Ureter (tissue), 1 donor: Measurements from ENCODE around the gene ENOSF1. TPM values are rescaled to one million over a fixed set of nuclear protein-coding genes. Genes with fewer than 3 reads are reported as not detected.
A peak's percentile ranks its signal among the peaks of the same experiment; 100 is the strongest.
"Not testable (repeated sequence)": the region's sequence is repeated elsewhere in the genome, so short reads cannot be mapped to it uniquely, and the experiment has no call there.

ENCODE experiments used
- DNase-seq: peaks from one replicate; pipeline ENCODE4 v3.0.0-alpha.2; 2020; ENCODE audit warnings: low spot score
- total RNA-seq: library from RNA; stranded (reverse); gene quantifications from one replicate; pipeline ENCODE4 v1.2.4, GENCODE V29; 2023
- donor health status: DM: yes; HTN: yes; CAD: no.

The ENOSF1 gene, protein sequence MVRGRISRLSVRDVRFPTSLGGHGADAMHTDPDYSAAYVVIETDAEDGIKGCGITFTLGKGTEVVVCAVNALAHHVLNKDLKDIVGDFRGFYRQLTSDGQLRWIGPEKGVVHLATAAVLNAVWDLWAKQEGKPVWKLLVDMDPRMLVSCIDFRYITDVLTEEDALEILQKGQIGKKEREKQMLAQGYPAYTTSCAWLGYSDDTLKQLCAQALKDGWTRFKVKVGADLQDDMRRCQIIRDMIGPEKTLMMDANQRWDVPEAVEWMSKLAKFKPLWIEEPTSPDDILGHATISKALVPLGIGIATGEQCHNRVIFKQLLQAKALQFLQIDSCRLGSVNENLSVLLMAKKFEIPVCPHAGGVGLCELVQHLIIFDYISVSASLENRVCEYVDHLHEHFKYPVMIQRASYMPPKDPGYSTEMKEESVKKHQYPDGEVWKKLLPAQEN
- total RNA-seq: 221 TPM

DNA sequence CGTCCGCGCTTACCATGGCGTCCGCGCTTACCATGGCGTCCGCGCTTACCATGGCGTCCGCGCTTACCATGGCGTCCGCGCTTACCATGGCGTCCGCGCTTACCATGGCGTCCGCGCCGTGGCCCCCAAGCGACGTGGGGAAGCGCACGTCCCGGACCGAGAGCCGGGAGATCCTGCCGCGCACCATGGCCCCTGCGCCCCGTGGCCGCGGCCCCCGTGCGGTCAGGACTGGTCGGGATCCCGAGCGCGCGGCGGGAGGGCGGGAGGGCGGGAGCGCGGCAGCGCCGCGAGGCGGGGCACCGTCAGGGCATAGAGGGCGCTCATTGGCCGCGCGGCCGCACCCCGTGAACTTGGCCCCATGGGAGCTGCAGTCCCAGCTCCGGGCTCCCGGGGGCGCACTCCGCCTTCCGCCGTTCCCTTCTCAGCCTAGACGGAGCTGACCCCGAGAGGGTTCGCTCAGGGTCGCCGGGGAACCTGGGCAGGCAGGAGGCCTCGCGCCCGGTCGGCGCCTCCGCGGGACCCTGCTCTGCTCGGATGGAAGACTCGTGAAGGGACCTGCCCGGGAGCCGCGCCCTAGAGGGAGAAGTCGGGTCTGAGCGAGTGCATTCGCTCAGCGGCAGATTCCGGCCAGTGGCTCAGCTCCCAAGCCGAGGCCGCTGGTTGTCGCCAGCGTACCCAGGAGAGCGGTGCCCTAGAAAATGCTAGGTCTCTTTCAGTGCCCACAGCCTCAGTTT lies at the start of gene ENOSF1:
Gene ENOSF1 (minus strand): TSS at position 230 of the 734 bp plus-strand sequence. CDS start 43 bp downstream, at position 187.
- peak; percentile 90 for DNase-seq

- DNase-seq: not testable (repeated sequence)
Observed at GRCh38 chr18:759864-760263, 47.4 kb upstream of the ENOSF1 start.

DNA sequence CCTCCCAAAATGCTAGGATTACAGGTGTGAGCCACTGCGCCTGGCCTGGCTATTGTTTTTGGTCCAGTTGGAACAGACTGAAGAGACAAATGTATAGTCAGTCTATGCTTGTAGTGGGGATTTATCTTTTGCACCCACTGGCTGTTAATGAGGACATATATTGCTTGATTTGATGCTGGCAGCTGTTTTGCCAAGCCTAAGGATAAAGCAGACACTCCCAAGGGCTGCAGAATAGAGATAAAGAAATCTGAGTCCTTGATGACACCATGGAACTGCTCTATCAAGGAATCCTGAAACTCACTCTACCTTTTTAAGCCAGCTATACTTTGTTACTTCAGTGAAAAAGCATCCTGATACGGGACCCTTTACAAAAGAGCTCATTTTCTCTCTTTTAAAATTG lies 43.1 kb upstream of the ENOSF1 start:
- no peak for DNase-seq

DNA sequence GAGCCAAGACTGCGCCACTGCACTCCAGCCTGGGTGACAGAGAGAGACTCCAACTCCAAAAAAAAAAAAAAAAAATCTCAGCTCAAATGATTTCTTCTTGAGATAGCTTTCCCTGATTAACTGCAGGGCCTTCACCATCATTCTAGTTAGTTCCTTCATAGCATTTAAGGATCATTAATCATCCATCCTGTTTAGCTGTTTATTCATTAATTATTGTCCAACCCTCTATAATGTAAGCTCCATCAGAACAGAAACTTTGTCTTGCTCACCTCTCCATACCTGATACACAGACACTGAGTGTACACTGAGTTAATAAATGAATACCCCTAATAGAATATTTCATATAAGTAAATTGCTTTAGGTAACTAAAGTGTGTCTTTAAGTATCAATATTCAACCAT lies 42.2 kb upstream of the ENOSF1 start:
- DNase-seq: no peak

DNA sequence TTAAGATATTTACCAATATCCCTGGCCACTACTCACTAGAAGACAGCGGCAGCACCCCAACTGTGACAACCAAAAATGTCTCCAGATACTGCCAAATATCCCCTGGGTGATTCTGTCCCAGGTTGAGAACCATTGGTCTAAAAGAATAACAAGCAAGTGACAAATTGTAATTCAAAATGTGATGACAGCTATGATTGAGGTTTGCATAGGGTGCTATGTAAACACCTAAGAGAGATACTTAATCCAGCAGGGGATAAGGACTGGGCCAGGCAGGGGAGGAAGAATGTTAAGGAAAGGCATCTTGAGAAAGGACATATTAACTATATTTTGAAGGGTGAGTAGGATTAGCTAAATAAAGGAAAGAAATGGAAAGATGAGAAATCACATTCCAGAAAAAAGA lies 38.0 kb upstream of the ENOSF1 start:
- DNase-seq: no peak

DNA sequence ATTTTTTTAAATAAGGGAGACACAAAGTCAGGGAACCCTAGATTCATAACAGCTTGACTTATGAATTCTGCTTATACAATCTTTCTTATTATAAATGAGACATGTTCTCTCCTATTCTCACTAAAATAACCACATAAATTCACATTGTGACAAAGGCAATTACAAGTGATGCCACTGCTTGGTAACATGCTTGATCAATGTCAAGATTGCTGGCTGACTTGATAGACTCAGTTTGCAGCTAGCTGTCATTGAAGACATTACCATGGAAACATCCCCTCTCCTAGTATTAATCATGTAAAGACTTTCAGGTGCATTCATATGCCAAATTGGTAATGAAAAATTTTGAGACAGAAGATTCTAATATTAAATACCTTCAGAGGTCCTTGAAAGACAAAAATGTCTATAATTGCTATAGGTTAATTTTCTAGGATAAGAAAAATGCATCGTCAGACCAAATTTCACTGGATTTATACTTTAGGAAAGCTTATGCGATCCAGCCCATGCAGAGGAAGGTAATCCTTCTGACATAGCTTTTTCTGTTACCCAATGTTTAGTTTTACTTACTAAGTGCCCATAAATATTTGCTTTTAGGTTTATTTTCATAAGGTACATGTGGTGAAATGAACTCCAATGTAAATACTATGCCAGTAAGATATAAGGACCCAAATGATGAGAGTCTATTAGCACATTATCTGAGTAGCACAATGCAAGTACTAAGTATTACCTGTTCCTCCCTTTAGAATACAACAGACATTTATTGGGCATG lies 32.6 kb upstream of the ENOSF1 start:
- DNase-seq: no peak

- no peak for DNase-seq
Observed at GRCh38 chr18:741931-742512, 29.6 kb upstream of the ENOSF1 start.

DNA sequence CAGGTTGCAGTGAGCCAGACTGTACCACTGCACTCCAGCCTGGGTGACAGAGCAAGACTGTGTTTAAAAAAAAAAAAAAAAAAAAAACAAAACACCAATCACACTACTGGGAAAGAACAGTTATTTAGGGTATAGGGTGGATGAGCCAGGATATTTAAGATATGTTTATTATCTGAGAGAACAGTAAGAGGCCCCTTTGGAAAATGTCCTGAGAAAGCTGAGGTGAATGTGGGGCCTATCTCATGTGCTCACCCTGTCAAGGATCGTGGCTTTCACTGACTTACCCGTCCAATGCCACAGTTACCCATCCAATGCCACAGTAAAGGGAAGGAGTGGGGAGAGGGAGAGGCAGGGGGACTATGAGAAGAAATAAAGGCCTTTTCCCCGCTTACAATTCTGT lies 19.9 kb upstream of the ENOSF1 start:
- DNase-seq: no peak

GRCh38 chr18:731185-731584 lies 18.8 kb upstream of the ENOSF1 start:
- DNase-seq: no peak

GRCh38 chr18:730692-731091 lies 18.3 kb upstream of the ENOSF1 start:
- DNase-seq: no peak

DNA sequence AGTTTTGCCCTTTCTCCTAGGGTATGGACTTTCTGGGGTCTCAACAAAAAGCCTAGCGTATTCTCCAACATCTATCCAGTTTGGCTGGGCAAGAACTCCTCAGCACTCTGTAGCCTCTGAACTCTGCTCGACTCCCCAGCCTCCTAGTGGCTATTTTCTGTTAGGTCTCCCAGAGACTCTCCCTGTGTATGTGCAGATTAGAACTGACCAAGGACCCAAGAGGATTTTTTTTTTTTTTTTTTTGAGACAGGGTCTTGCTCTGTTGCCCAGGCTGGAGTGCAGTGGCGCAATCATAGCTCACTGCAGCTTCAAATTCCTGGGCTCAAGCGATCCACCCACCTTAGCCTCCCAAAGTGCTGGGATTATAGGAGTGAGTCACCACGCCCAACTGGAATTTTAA lies 17.7 kb upstream of the ENOSF1 start:
- DNase-seq: not testable (repeated sequence)

DNA sequence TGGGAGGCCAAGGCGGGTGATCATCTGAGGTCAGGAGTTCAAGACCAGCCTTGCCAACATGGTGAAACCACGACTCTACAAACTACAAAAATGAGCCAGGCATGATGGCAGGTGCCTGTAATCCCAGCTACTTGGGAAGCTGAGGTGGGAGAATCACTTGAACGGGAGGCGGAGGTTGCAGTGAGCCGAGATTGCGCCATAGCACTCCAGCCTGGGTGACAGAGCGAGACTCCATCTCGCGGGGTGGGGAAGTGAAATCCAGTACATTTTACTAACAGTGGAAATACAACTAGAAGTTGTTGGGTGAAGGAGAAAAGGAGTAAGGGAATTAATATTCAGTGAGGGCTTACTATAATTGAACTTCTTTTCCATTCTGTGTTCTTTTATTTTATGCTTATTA lies 13.2 kb upstream of the ENOSF1 start:
- no peak for DNase-seq

DNA sequence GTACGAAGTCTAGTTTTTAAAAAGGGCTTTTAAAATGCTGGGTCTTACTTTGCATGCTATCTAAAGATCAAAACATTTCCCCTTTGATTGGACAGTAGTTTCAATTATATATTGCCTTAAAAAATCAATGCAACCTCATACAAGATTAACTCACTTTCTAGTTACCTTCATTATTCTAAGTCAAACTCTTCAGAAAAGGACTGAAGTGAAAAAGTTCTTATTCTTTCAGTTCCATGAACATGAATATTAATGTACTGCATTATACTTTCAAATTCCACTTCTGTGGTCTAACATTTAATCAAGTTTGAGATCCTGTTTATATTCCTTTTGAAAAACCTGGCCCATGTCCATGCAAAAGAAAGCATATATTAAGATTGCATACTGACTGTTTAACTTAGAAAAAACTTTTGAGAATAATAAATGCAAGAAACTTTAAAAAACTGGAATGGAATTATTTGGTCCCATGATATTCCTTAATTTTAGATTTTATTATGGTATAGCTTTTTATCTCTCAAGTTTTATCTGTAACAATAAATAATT lies 11.2 kb upstream of the ENOSF1 start:
- DNase-seq: no peak

- no peak for DNase-seq
Observed at GRCh38 chr18:717003-717402, 4.6 kb upstream of the ENOSF1 start.

GRCh38 chr18:715626-716025 lies 3.2 kb upstream of the ENOSF1 start:
- DNase-seq: no peak

GRCh38 chr18:713135-713490 lies 683 bp upstream of the ENOSF1 start:
- DNase-seq: no peak

GRCh38 chr18:711657-712400 lies 601 bp downstream of the ENOSF1 start:
- peak; percentile 75 for DNase-seq

GRCh38 chr18:711310-711656 lies 1.1 kb downstream of the ENOSF1 start:
- no peak for DNase-seq

- no peak for DNase-seq
Observed at GRCh38 chr18:710418-711300, 1.8 kb downstream of the ENOSF1 start.

- no peak for DNase-seq
Observed at GRCh38 chr18:709771-710170, 2.7 kb downstream of the ENOSF1 start.
